ENCODE results near the gene EVPL.
"Not testable (repeated sequence)": the region's sequence is repeated elsewhere in the genome, so short reads cannot be mapped to it uniquely, and the experiment has no call there.

Gene EVPL

GRCh38 chr17:76027159-76027839 is at the start of gene EVPL:
TSS of gene EVPL (minus strand) at chr17:76027306. CDS start at chr17:76027198, 108 bp downstream.
- no peak for DNase-seq (ENCODE audit: low read depth in 3 of 3)

- DNase-seq (ENCODE audit: low read depth in 3 of 3) = no peak
Observed at GRCh38 chr17:76076146-76076764, 49.1 kb upstream of the EVPL start.

GRCh38 chr17:76075364-76076145 is 48.4 kb upstream of the EVPL start:
- DNase-seq (ENCODE audit: low read depth in 3 of 3) = no peak

GRCh38 chr17:76074390-76075363 is 47.6 kb upstream of the EVPL start, which contains the start of gene GALR2:
TSS of gene GALR2 (plus strand) at chr17:76074781. CDS start at chr17:76074884, 103 bp downstream.
- DNase-seq (ENCODE audit: low read depth in 3 of 3) = no peak

- peak; percentile 68 to 82 (median 70) for DNase-seq (ENCODE audit: low read depth in 3 of 3)
Observed at GRCh38 chr17:76072148-76072858, 45.2 kb upstream of the EVPL start, which contains the start of gene SRP68. TSS of gene SRP68 (minus strand) at chr17:76072517. CDS start at chr17:76072491, 26 bp downstream.

- DNase-seq (ENCODE audit: low read depth in 3 of 3) = no peak
Observed at GRCh38 chr17:76071531-76072147, 44.5 kb upstream of the EVPL start.

- DNase-seq (ENCODE audit: low read depth in 3 of 3) = no peak
Observed at GRCh38 chr17:76065775-76066174, 38.7 kb upstream of the EVPL start.

- DNase-seq (ENCODE audit: low read depth in 3 of 3) = peak in 2 of 3 donors; percentile 44 to 50
Observed at GRCh38 chr17:76063875-76064546, 36.9 kb upstream of the EVPL start.

- DNase-seq (ENCODE audit: low read depth in 3 of 3) = not testable (repeated sequence)
Observed at GRCh38 chr17:76058264-76058663, 31.2 kb upstream of the EVPL start.

- DNase-seq (ENCODE audit: low read depth in 3 of 3) = no peak
Observed at GRCh38 chr17:76056882-76057281, 29.8 kb upstream of the EVPL start.

GRCh38 chr17:76054112-76054476 is 27.0 kb upstream of the EVPL start:
- DNase-seq (ENCODE audit: low read depth in 3 of 3) = no peak

- no peak for DNase-seq (ENCODE audit: low read depth in 3 of 3)
Observed at GRCh38 chr17:76053246-76054111, 26.4 kb upstream of the EVPL start.

- DNase-seq (ENCODE audit: low read depth in 3 of 3) = no peak
Observed at GRCh38 chr17:76051561-76051960, 24.5 kb upstream of the EVPL start.

GRCh38 chr17:76050538-76051467 is 23.7 kb upstream of the EVPL start:
- DNase-seq (ENCODE audit: low read depth in 3 of 3) = no peak

- no peak for DNase-seq (ENCODE audit: low read depth in 3 of 3)
Observed at GRCh38 chr17:76049836-76050537, 22.9 kb upstream of the EVPL start.

- DNase-seq (ENCODE audit: low read depth in 3 of 3) = no peak
Observed at GRCh38 chr17:76049239-76049638, 22.1 kb upstream of the EVPL start.

- DNase-seq (ENCODE audit: low read depth in 3 of 3) = no peak
Observed at GRCh38 chr17:76048711-76049110, 21.6 kb upstream of the EVPL start.

All from stimulated activated CD4-positive, alpha-beta T cell treated with anti-CD3 and anti-CD28 coated beads, TNF-alpha, amount 100 ng/mL, for 48 hours (primary cell).